Body of pancreas (tissue), 4 donors: ENCODE results near the gene GALNT17. TPM values are rescaled to one million over a fixed set of nuclear protein-coding genes. Genes with fewer than 3 reads are reported as not detected.

Experiments used
- ATAC-seq: fragments of 150-250 bp; one replicate; pipeline ENCODE4 v1.9.1; 2016
- DNase-seq, 4 donors: peaks; one replicate each; pipeline ENCODE4 v3.0.0-alpha.2; 2019
- H3K27ac ChIP-seq, 4 donors: fragments of 200-600 bp; sonication (generic); 1 replicate in 3 of 4; 2 replicates in 1 of 4; pipeline versions ENCODE4 v1.5.1 to v1.6.1; 2016 to 2019; ENCODE audit warnings: mild to moderate bottlenecking in 1 of 4, mixed read lengths in 1 of 4, moderate library complexity in 1 of 4
- H3K27me3 ChIP-seq, 2 donors: fragments of 200-600 bp; sonication (generic); one replicate each; pipeline ENCODE4 v1.6.0; 2016; ENCODE audit warnings: mild to moderate bottlenecking in 1 of 2
- H3K36me3 ChIP-seq, 2 donors: fragments of 200-600 bp; sonication (generic); replicated peaks in 1 of 2; 2 replicates each; pipeline ENCODE4 v1.5.1; 2016; ENCODE audit warnings: low read depth in 2 of 2; ENCODE audit not compliant: insufficient read depth in 1 of 2
- H3K4me1 ChIP-seq: fragments of 200-600 bp; sonication (generic); one replicate; pipeline ENCODE4 v1.6.0; 2016
- H3K4me3 ChIP-seq, 2 donors: fragments of 200-600 bp; sonication (generic); 1 replicate in 1 of 2; 2 replicates in 1 of 2; pipeline ENCODE4 v1.5.1; 2016 to 2019
- H3K9me3 ChIP-seq, 3 donors: fragments of 200-600 bp; sonication (generic); 1 replicate in 2 of 3; 2 replicates in 1 of 3; pipeline ENCODE4 v1.5.1; 2016
- POLR2A ChIP-seq, 3 donors: fragments of 450-650 bp; IDR thresholded peaks; one replicate each; pipeline ENCODE4 v1.6.1; 2016; ENCODE audit warnings: antibody characterized with exemption in 3 of 3, mild to moderate bottlenecking in 2 of 3
- WGBS, 2 donors: methylation state at CpG; one replicate each; pipeline ENCODE4 v1.1.5; 2017; 5-methylcytosine and 5-hydroxymethylcytosine counted together
- intact Hi-C: fragments of 100-400 bp; cut with DNase I; formaldehyde crosslinking; loops from one replicate; pipeline ENCODE4 v1.15.1; 2023
- total RNA-seq, 2 donors: library from RNA; depleted of rRNA; stranded (reverse); fragments of >200 nt; gene quantifications; one replicate each; pipeline ENCODE4 v1.1.0, GENCODE V29; 2016
- TF ChIP-seq, protein P1 (sequence below), 7 experiments: fragments of 450-650 bp in 4 of 7; fragments of 200-600 bp in 3 of 7; sonication (generic) in 3 of 7; IDR thresholded peaks; one replicate each; pipeline ENCODE4 v1.5.1; 2016 to 2019; ENCODE audit warnings: antibody characterized with exemption in 7 of 7

The GALNT17 gene
- total RNA-seq, 2 donors from 2014 or later: 6.5 to 27.4 TPM

- intact Hi-C loops: no loop called here
- Histone ChIP-seq H3K4me1 (peaks cover 27% of the 10 kb centered on the region), H3K9me3 (no peaks in the 10 kb centered on the region), H3K36me3 (no peaks in the 10 kb centered on the region), H3K4me3 (no peak overlapping the region), H3K27ac (no peak overlapping the region), H3K27me3 (no peaks in the 10 kb centered on the region)
- ATAC-seq: no peak
- no peak for DNase-seq
- TF ChIP-seq, protein P1, sequence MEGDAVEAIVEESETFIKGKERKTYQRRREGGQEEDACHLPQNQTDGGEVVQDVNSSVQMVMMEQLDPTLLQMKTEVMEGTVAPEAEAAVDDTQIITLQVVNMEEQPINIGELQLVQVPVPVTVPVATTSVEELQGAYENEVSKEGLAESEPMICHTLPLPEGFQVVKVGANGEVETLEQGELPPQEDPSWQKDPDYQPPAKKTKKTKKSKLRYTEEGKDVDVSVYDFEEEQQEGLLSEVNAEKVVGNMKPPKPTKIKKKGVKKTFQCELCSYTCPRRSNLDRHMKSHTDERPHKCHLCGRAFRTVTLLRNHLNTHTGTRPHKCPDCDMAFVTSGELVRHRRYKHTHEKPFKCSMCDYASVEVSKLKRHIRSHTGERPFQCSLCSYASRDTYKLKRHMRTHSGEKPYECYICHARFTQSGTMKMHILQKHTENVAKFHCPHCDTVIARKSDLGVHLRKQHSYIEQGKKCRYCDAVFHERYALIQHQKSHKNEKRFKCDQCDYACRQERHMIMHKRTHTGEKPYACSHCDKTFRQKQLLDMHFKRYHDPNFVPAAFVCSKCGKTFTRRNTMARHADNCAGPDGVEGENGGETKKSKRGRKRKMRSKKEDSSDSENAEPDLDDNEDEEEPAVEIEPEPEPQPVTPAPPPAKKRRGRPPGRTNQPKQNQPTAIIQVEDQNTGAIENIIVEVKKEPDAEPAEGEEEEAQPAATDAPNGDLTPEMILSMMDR (IDR thresholded peaks at IDR 0.05): no peak
- no peak for TF ChIP-seq POLR2A (IDR thresholded peaks at IDR 0.05)
- 79% methylated on average over 6 to 7 of the region's 7 CpGs for WGBS, 2 donors
Observed at GRCh38 chr7:71238581-71239295, 106.8 kb downstream of the GALNT17 start.

DNA sequence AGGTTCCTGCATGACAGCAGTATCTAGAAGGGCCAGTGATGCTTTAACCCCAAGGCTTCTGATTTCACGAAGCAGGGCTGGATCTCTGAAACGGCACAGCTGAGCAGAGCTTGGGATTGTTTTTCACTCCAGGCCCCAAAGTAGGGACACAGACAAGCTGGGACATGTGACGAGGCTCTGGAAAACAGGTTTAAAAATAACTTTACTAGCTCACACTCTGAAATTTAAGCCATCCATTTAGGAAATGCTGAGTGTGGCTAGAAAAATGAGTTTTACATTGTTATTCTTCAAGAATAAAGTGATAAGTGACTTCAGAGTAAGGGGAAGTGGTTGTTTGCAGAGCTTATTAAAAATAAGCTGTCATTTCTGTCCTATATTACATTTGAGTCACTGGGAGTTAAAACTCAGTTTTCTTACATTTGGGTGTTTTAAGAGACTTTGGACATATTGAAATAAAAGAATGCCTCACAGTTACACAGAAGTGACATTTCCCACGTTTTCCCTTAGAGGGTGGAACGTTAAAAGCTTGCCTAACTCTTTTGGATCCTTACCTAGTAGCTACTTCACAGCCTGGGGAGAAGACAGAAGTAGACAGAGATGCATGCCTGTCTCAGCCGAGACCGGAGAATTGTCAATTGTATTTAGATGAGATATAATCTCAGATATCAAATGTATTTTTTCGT is 107.8 kb downstream of the GALNT17 start:
- peaks cover 27% of the 10 kb centered on the region for H3K4me1 ChIP-seq
- no peaks in the 10 kb centered on the region for H3K9me3 ChIP-seq
- ATAC-seq (no peak), DNase-seq (no peak)
- H3K27ac ChIP-seq: no peak overlapping the region
- H3K36me3 ChIP-seq: no peaks in the 10 kb centered on the region
- intact Hi-C loops: no loop called here
- no peak for TF ChIP-seq POLR2A (IDR thresholded peaks at IDR 0.05)
- TF ChIP-seq, protein P1 (IDR thresholded peaks at IDR 0.05): no peak
- WGBS, 2 donors: 50 to 52% methylated on average over 8 of the region's 8 CpGs
- H3K27me3 ChIP-seq: no peaks in the 10 kb centered on the region
- no peak overlapping the region for H3K4me3 ChIP-seq

DNA sequence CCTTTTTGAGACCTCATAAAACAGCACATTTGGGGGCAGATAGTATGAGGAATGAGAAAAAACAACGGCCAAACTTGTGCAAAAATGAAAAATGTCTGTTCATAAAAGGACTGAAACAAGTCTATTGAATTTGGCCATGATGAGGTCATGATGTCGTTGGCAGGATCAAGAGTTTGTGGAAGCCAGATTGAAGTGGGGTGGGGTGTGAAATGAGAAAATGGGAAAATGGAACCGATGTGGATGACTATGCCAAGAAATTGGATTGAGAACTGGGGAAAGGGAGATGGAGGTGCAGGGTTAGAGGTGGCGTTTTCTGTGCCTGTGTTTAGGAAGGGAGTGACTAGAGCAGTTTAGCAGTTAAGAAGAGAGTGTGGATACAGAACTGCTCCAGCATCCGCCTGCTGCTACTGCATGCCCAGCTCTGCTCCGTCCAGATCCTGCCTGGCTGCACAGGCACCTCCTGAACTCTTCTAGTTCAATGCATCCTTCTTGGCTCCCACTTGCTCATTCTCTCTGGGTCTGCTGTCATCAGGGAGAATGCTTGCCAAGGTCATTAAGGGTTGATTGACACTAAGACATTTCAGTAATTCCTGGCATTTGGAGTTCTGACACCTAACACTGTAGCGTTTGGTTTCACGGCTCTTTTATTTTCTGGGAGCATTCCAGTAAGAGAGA is 111.9 kb downstream of the GALNT17 start:
- DNase-seq: no peak
- WGBS, 2 donors: 63 to 71% methylated on average over 8 of the region's 8 CpGs

GRCh38 chr7:71245038-71245437 is 113.1 kb downstream of the GALNT17 start:
- 75 to 84% methylated on average over 7 of the region's 7 CpGs for WGBS, 2 donors
- Histone ChIP-seq H3K4me3 (no peak overlapping the region), H3K9me3 (no peaks in the 10 kb centered on the region), H3K4me1 (no peaks in the 10 kb centered on the region), H3K27ac (no peak overlapping the region), H3K27me3 (no peaks in the 10 kb centered on the region), H3K36me3 (no peaks in the 10 kb centered on the region)
- ATAC-seq: no peak
- intact Hi-C loops: no loop called here
- TF ChIP-seq, protein P1 (IDR thresholded peaks at IDR 0.05): no peak
- no peak for TF ChIP-seq POLR2A (IDR thresholded peaks at IDR 0.05)
- DNase-seq: no peak

More for the DNA sequence above, 111.9 kb downstream of the GALNT17 start:
- H3K27ac ChIP-seq: no peak overlapping the region
- no peaks in the 10 kb centered on the region for H3K9me3 ChIP-seq
- H3K27me3 ChIP-seq: no peaks in the 10 kb centered on the region
- TF ChIP-seq, protein P1 (IDR thresholded peaks at IDR 0.05): no peak
- TF ChIP-seq POLR2A (IDR thresholded peaks at IDR 0.05): no peak
- H3K4me3 ChIP-seq: no peak overlapping the region
- peaks cover 11% of the 10 kb centered on the region for H3K4me1 ChIP-seq
- intact Hi-C loops: no loop called here
- H3K36me3 ChIP-seq: no peaks in the 10 kb centered on the region
- no peak for ATAC-seq
